NK-92 (cell line): Measurements from ENCODE around the gene KCNT1.

ENCODE experiments used
- DNase-seq: peaks from one replicate; lab custom pipeline; 2025; ENCODE audit not compliant: unreplicated experiment; lab: John Stamatoyannopoulos, UW

Gene KCNT1

GRCh38 chr9:135777623-135778177, 75.7 kb downstream of the KCNT1 start:
- DNase-seq, result no peak

GRCh38 chr9:135778421-135778820, 76.4 kb downstream of the KCNT1 start:
- DNase-seq, result no peak

GRCh38 chr9:135779571-135779970, 77.6 kb downstream of the KCNT1 start:
- no peak for DNase-seq

GRCh38 chr9:135780086-135780485, 78.1 kb downstream of the KCNT1 start:
- DNase-seq, result no peak

- DNase-seq, result no peak
Observed at GRCh38 chr9:135780626-135781025, 78.6 kb downstream of the KCNT1 start.

- DNase-seq, result no peak
Observed at GRCh38 chr9:135782946-135783345, 81.0 kb downstream of the KCNT1 start.

- DNase-seq, result no peak
Observed at GRCh38 chr9:135783540-135784245, 81.7 kb downstream of the KCNT1 start.

- no peak for DNase-seq
Observed at GRCh38 chr9:135785013-135785575, 83.1 kb downstream of the KCNT1 start.

- DNase-seq, result no peak
Observed at GRCh38 chr9:135786146-135786690, 84.2 kb downstream of the KCNT1 start.

- DNase-seq, result no peak
Observed at GRCh38 chr9:135787317-135787716, 85.3 kb downstream of the KCNT1 start.

GRCh38 chr9:135787776-135788575, 86.0 kb downstream of the KCNT1 start:
- no peak for DNase-seq

- DNase-seq, result no peak
Observed at GRCh38 chr9:135788576-135789300, 86.8 kb downstream of the KCNT1 start.

- no peak for DNase-seq
Observed at GRCh38 chr9:135789838-135790291, 87.9 kb downstream of the KCNT1 start.

GRCh38 chr9:135790356-135790755, 88.4 kb downstream of the KCNT1 start:
- no peak for DNase-seq

GRCh38 chr9:135790850-135791249, 88.9 kb downstream of the KCNT1 start:
- DNase-seq, result no peak

- no peak for DNase-seq
Observed at GRCh38 chr9:135791431-135792267, 89.7 kb downstream of the KCNT1 start.

- DNase-seq, result no peak
Observed at GRCh38 chr9:135792268-135793128, 90.5 kb downstream of the KCNT1 start.

GRCh38 chr9:135793221-135794056, 91.5 kb downstream of the KCNT1 start:
- DNase-seq, result no peak
